Neural cell (in vitro differentiated cells): Measurements from ENCODE around the gene LYSMD1.
A peak's percentile ranks its signal among the peaks of the same experiment; 100 is the strongest.

ENCODE experiments used
- CTCF ChIP-seq: fragments of 450-650 bp; IDR thresholded peaks from 2 replicates; pipeline ENCODE4 v1.5.1; 2014; ENCODE audit warnings: antibody characterized with exemption, mild to moderate bottlenecking, moderate library complexity; ENCODE audit not compliant: poor library complexity, severe bottlenecking
- REST ChIP-seq: IDR thresholded peaks from 2 replicates; pipeline ENCODE4 v1.6.1; 2012; ENCODE audit warnings: borderline replicate concordance

GRCh38 chr1:151146412-151147131, 19.1 kb downstream of the LYSMD1 start, which contains the start of gene SEMA6C:
- no peak for TF ChIP-seq CTCF
- peak; percentile 67 for TF ChIP-seq REST
